ENCODE measurements around the gene UGT1A5. TPM values are rescaled to one million over a fixed set of nuclear protein-coding genes. Genes with fewer than 3 reads are reported as not detected.
"Not testable (repeated sequence)": the region's sequence is repeated elsewhere in the genome, so short reads cannot be mapped to it uniquely, and the experiment has no call there.

The UGT1A5 gene
- total RNA-seq, 1 donor from 2014 or later: not detected

- not testable (repeated sequence) for DNase-seq (ENCODE audit: low spot score)
Measured at GRCh38 chr2:233736868-233737653, 24.4 kb downstream of the UGT1A5 start.

GRCh38 chr2:233740870-233741269 lies 28.2 kb downstream of the UGT1A5 start:
- intact Hi-C loops (cut with DNase I): no loop called here
- no peak for DNase-seq (ENCODE audit: low spot score)

More at GRCh38 chr2:233736868-233737653, 24.4 kb downstream of the UGT1A5 start:
- intact Hi-C loops (cut with DNase I): not testable (repeated sequence)

DNA sequence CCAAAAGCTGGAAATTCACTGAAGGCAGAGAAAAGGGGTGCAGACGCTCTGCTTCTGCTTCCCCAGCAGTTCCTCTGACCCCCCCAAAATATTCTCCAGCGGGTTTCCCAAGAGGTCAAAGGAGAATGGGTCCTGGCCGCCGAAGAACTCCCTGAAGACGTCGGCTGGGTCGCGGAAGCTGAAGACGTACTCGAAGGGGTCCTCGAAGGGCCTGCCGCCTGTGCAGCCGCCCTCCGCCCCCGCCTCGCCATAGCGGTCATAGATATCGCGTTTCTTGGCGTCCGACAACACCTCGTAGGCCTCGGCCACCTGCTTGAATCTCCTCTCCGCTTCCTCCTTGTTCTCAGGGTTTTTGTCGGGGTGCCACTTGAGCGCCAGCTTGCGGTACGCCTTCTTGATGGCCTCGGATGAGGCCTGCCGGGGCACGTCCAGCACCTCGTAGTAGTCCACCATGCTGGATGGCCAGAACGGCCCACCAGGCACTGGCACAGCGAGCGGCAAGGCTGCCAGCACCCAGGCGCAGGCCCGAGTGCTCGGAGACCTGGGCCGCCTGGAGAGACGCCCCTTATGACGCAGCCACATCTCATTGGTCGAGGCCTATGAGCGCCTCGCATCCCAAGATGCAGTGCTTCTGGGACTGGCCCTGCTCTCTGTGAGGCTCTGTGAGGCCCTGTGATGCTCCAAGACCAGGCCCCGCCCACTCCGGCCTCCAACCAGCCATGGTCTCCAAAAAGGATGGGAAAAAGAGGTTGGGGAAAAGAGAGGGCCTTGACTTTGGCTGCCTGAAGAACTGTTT lies 31.0 kb downstream of the UGT1A5 start:
- no peak for DNase-seq (ENCODE audit: low spot score)

DNA sequence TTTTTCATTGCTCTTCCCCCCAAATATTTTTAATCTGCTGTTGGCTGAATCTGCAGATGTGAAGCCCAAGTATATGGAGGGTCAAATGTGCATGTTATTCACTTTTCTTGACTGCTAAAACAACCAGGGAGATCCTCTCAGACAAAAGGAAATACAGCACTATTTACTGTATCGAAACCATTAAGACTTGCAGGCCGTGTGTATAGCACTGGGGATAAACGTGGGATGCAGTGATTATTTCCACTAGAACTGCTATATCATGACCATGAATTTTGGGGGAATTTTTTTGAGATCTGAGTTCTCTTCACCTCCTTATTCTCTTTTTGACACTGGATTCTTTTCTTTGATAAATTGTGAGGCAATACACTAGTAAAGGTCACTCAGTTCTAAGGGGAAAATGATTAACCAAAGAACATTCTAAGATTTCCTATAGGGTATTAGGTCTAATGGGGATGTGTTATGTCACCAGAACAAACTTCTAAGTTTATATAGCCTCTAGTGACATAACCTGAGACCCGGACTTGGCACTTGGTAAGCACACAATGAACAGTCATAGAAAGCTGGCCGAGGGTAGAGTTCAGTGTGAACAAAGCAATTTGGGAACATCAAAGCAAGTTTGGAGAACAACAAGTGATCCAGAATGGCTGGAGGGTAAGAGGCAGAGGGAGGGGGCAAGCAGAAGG lies 32.5 kb downstream of the UGT1A5 start:
- no peak for DNase-seq (ENCODE audit: low spot score)
- intact Hi-C loops (cut with DNase I): no loop called here

More for the DNA sequence above, 31.0 kb downstream of the UGT1A5 start:
- intact Hi-C loops (cut with DNase I): no loop called here

- intact Hi-C loops (cut with DNase I); DNase-seq (ENCODE audit: low spot score): not testable (repeated sequence)
Measured at GRCh38 chr2:233745838-233746237, 33.1 kb downstream of the UGT1A5 start.

- intact Hi-C loops (cut with DNase I): no loop called here
Measured at GRCh38 chr2:233746475-233747282, 34.0 kb downstream of the UGT1A5 start.

GRCh38 chr2:233747283-233747544 lies 34.5 kb downstream of the UGT1A5 start:
- DNase-seq (ENCODE audit: low spot score): no peak
- intact Hi-C loops (cut with DNase I): no loop called here

More at GRCh38 chr2:233746475-233747282, 34.0 kb downstream of the UGT1A5 start:
- DNase-seq (ENCODE audit: low spot score): no peak

DNA sequence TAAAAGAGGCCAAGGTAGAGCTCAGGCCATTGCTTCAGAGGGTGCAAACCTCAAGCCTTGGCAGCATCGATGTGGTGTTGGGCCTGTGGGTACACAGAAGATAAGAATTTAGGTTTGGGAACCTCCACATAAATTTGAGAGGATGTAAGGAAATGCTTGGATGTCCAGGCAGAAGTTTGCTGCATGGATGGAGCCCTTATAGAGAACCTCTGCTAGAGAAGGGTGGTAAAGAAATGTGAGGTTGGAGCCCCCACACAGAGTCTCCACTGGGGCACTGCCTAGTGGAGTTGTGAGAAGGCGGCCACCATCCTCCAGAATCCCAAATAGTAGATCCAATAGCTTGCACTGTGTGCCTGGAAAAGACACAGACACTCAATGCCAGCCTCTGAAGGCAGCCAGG lies 38.0 kb downstream of the UGT1A5 start:
- intact Hi-C loops (cut with DNase I); DNase-seq (ENCODE audit: low spot score): not testable (repeated sequence)

- intact Hi-C loops (cut with DNase I); DNase-seq (ENCODE audit: low spot score): not testable (repeated sequence)
Measured at GRCh38 chr2:233751212-233752009, 38.7 kb downstream of the UGT1A5 start.

GRCh38 chr2:233754872-233755611 lies 42.3 kb downstream of the UGT1A5 start:
- intact Hi-C loops (cut with DNase I): no loop called here
- no peak for DNase-seq (ENCODE audit: low spot score)

DNA sequence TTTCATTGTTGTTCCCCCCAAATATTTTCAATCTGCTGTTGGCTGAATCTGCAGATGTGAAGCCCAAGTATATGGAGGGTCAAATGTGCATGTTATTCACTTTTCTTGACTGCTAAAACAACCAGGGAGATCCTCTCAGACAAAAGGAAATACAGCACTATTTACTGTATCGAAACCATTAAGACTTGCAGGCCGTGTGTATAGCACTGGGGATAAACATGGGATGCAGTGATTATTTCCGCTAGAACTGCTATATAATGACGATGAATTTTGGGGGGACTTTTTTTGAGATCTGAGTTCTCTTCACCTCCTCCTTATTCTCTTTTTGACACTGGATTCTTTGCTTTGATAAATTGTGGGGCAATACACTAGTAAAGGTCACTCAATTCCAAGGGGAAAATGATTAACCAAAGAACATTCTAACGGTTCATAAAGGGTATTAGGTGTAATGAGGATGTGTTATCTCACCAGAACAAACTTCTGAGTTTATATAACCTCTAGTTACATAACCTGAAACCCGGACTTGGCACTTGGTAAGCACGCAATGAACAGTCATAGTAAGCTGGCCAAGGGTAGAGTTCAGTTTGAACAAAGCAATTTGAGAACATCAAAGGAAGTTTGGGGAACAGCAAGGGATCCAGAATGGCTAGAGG lies 43.8 kb downstream of the UGT1A5 start:
- intact Hi-C loops (cut with DNase I): no loop called here
- no peak for DNase-seq (ENCODE audit: low spot score)

- DNase-seq (ENCODE audit: low spot score): no peak
- intact Hi-C loops (cut with DNase I): no loop called here
Measured at GRCh38 chr2:233758141-233758540, 45.4 kb downstream of the UGT1A5 start.

GRCh38 chr2:233758849-233759248 lies 46.1 kb downstream of the UGT1A5 start:
- intact Hi-C loops (cut with DNase I): no loop called here
- DNase-seq (ENCODE audit: low spot score): no peak

DNA sequence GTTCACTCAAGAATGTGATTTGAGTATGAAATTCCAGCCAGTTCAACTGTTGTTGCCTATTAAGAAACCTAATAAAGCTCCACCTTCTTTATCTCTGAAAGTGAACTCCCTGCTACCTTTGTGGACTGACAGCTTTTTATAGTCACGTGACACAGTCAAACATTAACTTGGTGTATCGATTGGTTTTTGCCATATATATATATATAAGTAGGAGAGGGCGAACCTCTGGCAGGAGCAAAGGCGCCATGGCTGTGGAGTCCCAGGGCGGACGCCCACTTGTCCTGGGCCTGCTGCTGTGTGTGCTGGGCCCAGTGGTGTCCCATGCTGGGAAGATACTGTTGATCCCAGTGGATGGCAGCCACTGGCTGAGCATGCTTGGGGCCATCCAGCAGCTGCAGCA lies 47.3 kb downstream of the UGT1A5 start, which contains the start of gene UGT1A1:
UGT1A1 (plus strand) TSS at position 228 of the 400 bp plus-strand sequence; CDS start at position 246, 18 bp downstream.
- DNase-seq (ENCODE audit: low spot score): no peak
- intact Hi-C loops (cut with DNase I): no loop called here

DNA sequence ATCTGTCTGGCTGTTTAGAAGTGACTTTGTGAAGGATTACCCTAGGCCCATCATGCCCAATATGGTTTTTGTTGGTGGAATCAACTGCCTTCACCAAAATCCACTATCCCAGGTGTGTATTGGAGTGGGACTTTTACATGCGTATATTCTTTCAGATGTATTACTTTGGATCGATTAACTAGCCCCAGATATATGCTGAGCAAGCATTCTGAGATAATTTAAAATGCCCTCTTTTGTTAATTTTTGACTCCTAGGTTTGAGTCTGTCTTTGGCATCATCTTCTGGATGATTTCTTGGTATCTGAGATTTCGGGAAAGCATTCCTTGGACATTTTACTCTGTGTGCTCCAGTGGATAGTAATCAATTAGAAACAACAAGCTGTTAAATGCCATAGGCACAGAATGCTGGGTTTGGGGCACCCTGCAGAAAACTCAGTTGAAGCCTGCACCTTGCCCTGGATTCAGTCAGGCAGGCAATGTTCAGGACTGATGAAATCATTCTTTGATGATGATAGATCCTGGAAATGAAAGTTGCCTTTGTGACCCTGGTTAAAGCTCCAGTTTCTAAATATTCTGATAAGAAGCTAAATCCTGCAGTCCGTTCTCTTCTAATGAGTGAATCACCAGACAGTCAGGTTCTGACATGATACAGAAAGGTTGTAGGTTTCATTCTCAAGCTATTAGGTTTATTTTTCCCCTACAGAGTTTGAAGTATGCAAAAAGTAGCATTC lies 48.5 kb downstream of the UGT1A5 start:
- intact Hi-C loops (cut with DNase I): no loop called here
- DNase-seq (ENCODE audit: low spot score): no peak

DNA sequence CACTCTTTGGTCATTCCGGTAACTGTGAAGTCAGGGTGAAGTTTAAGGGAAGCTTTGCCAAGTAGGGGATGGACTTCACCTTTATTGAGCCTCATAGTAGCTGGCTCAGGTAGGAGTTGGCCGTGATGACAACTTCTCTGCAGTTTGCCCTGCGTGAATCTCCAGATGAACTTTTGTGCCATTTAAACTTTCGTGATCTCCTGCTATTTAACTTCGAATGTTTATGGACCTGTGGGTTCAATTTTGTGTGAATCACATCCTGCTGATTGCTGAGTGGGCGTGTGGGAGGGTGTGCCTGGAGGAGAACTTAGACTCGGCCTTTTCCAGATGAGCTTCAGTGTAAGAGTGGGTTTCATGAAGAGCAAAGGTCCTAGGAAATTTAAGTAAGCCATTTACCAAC lies 51.6 kb downstream of the UGT1A5 start:
- intact Hi-C loops (cut with DNase I): no loop called here

GRCh38 chr2:233764761-233765160 lies 52.1 kb downstream of the UGT1A5 start:
- no peak for DNase-seq (ENCODE audit: low spot score)
- intact Hi-C loops (cut with DNase I): no loop called here

More for the DNA sequence above, 51.6 kb downstream of the UGT1A5 start:
- no peak for DNase-seq (ENCODE audit: low spot score)

Data from cardiac septum (tissue), 1 donor.